Vagina (tissue), 2 donors: ENCODE results near the gene LY86. TPM values are rescaled to one million over a fixed set of nuclear protein-coding genes. Genes with fewer than 3 reads are reported as not detected.

Experiments
- DNase-seq, 2 donors: peaks; one replicate each; pipeline ENCODE4 v3.0.0-alpha.2; 2017; ENCODE audit errors: extremely low spot score in 2 of 2
- H3K27ac ChIP-seq: fragments of 200-600 bp; sonication (generic); one replicate; pipeline ENCODE4 v1.5.1; 2019
- H3K27me3 ChIP-seq: fragments of 200-600 bp; sonication (generic); one replicate; pipeline ENCODE4 v1.5.1; 2019
- H3K36me3 ChIP-seq, 2 donors: fragments of 200-600 bp; sonication (generic); one replicate each; pipeline ENCODE4 v1.5.1; 2017 to 2019
- H3K4me1 ChIP-seq: fragments of 200-600 bp; sonication (generic); one replicate; pipeline ENCODE4 v1.5.1; 2019
- H3K4me3 ChIP-seq, 2 donors: fragments of 200-600 bp; sonication (generic); 1 replicate in 1 of 2; 2 replicates in 1 of 2; pipeline ENCODE4 v1.5.1; 2016 to 2019
- H3K9me3 ChIP-seq: fragments of 200-600 bp; sonication (generic); one replicate; pipeline ENCODE4 v1.5.1; 2019
- CTCF ChIP-seq, 3 experiments: fragments of 450-650 bp in 2 of 3; fragments of 200-600 bp in 1 of 3; sonication (generic) in 1 of 3; IDR thresholded peaks; one replicate each; pipeline ENCODE4 v1.5.1; 2017 to 2019; ENCODE audit warnings: antibody characterized with exemption in 3 of 3, mild to moderate bottlenecking in 2 of 3, moderate library complexity in 2 of 3
- POLR2A ChIP-seq, 2 donors: fragments of 450-650 bp; IDR thresholded peaks; one replicate each; pipeline ENCODE4 v1.6.1; 2017; ENCODE audit warnings: antibody characterized with exemption in 2 of 2, mild to moderate bottlenecking in 2 of 2, moderate library complexity in 2 of 2
- POLR2AphosphoS5 ChIP-seq, 2 donors: sonication (generic); formaldehyde crosslinking; IDR thresholded peaks; one replicate each; pipeline ENCODE4 v1.9.0; 2017; ENCODE audit warnings: antibody characterized with exemption in 2 of 2, mild to moderate bottlenecking in 2 of 2, low read depth in 1 of 2; ENCODE audit not compliant: insufficient read depth in 1 of 2
- intact Hi-C: fragments of 100-400 bp; cut with DNase I; formaldehyde crosslinking; loops from one replicate; pipeline ENCODE4 v1.15.1; 2023
- total RNA-seq: library from RNA; depleted of rRNA; stranded (reverse); fragments of >200 nt; gene quantifications from one replicate; pipeline ENCODE4 v1.2.3, GENCODE V29; 2016

Gene LY86
- total RNA-seq, 1 donor from 2014 or later: 4.9 TPM

- H3K36me3 ChIP-seq: no peaks in the 10 kb centered on the region
- TF ChIP-seq POLR2A (IDR thresholded peaks at IDR 0.05) (no peak), CTCF (IDR thresholded peaks at IDR 0.05) (no peak), POLR2AphosphoS5 (IDR thresholded peaks at IDR 0.05; ENCODE audit: insufficient read depth in 1 of 2, low read depth in 1 of 2) (no peak)
- H3K9me3 ChIP-seq: no peaks in the 10 kb centered on the region
- DNase-seq: no peak
- H3K4me3 ChIP-seq: no peak overlapping the region
- H3K27me3 ChIP-seq: no peaks in the 10 kb centered on the region
- H3K4me1 ChIP-seq: no peaks in the 10 kb centered on the region
- intact Hi-C loops: no loop called here
- no peak overlapping the region for H3K27ac ChIP-seq
Observed at GRCh38 chr6:6557504-6557839, 31.0 kb upstream of the LY86 start.

- intact Hi-C loops: no loop called here
- H3K27me3 ChIP-seq: no peaks in the 10 kb centered on the region
Observed at GRCh38 chr6:6557886-6558285, 30.6 kb upstream of the LY86 start.

GRCh38 chr6:6559994-6560570 lies 28.4 kb upstream of the LY86 start:
- H3K36me3 ChIP-seq: no peaks in the 10 kb centered on the region
- intact Hi-C loops: no loop called here
- no peak for DNase-seq
- TF ChIP-seq POLR2A (IDR thresholded peaks at IDR 0.05): no peak
- no peak for TF ChIP-seq CTCF (IDR thresholded peaks at IDR 0.05)
- no peak for TF ChIP-seq POLR2AphosphoS5 (IDR thresholded peaks at IDR 0.05; ENCODE audit: insufficient read depth in 1 of 2, low read depth in 1 of 2)
- H3K27me3 ChIP-seq: no peaks in the 10 kb centered on the region
- H3K4me3 ChIP-seq: no peak overlapping the region
- no peaks in the 10 kb centered on the region for H3K4me1 ChIP-seq
- no peaks in the 10 kb centered on the region for H3K9me3 ChIP-seq
- no peak overlapping the region for H3K27ac ChIP-seq

More at GRCh38 chr6:6557886-6558285, 30.6 kb upstream of the LY86 start:
- no peak for DNase-seq
- Histone ChIP-seq H3K27ac (no peak overlapping the region), H3K9me3 (no peaks in the 10 kb centered on the region), H3K4me3 (no peak overlapping the region), H3K36me3 (no peaks in the 10 kb centered on the region), H3K4me1 (no peaks in the 10 kb centered on the region)
- TF ChIP-seq POLR2AphosphoS5 (IDR thresholded peaks at IDR 0.05; ENCODE audit: insufficient read depth in 1 of 2, low read depth in 1 of 2) (no peak), CTCF (IDR thresholded peaks at IDR 0.05) (no peak)

GRCh38 chr6:6560909-6561308 lies 27.6 kb upstream of the LY86 start:
- Histone ChIP-seq H3K27me3 (no peaks in the 10 kb centered on the region), H3K9me3 (no peaks in the 10 kb centered on the region), H3K36me3 (no peaks in the 10 kb centered on the region), H3K4me3 (no peak overlapping the region), H3K4me1 (no peaks in the 10 kb centered on the region), H3K27ac (no peak overlapping the region)
- DNase-seq: no peak
- TF ChIP-seq CTCF (IDR thresholded peaks at IDR 0.05): no peak
- no peak for TF ChIP-seq POLR2AphosphoS5 (IDR thresholded peaks at IDR 0.05; ENCODE audit: insufficient read depth in 1 of 2, low read depth in 1 of 2)
- no peak for TF ChIP-seq POLR2A (IDR thresholded peaks at IDR 0.05)
- intact Hi-C loops: no loop called here

- H3K4me3 ChIP-seq: no peak overlapping the region
- H3K9me3 ChIP-seq: no peaks in the 10 kb centered on the region
- no peaks in the 10 kb centered on the region for H3K27me3 ChIP-seq
- H3K27ac ChIP-seq: no peak overlapping the region
- H3K4me1 ChIP-seq: no peaks in the 10 kb centered on the region
- no peaks in the 10 kb centered on the region for H3K36me3 ChIP-seq
- intact Hi-C loops: no loop called here
- TF ChIP-seq POLR2AphosphoS5 (IDR thresholded peaks at IDR 0.05; ENCODE audit: insufficient read depth in 1 of 2, low read depth in 1 of 2): no peak
- DNase-seq: no peak
Observed at GRCh38 chr6:6564154-6564553, 24.4 kb upstream of the LY86 start.
